Kidney tubule cell (primary cell): Measurements from ENCODE around the gene RIT2.
A peak's percentile ranks its signal among the peaks of the same experiment; 100 is the strongest.

ENCODE experiments used
- DNase-seq: peaks from one replicate; pipeline ENCODE4 v3.0.0-alpha.2; 2018; ENCODE audit warnings: low spot score

The RIT2 gene

GRCh38 chr18:43010611-43011010, 104.9 kb downstream of the RIT2 start:
- DNase-seq: no peak

GRCh38 chr18:43009674-43010073, 105.8 kb downstream of the RIT2 start:
- no peak for DNase-seq

GRCh38 chr18:43007365-43007764, 108.1 kb downstream of the RIT2 start:
- no peak for DNase-seq

GRCh38 chr18:43004421-43004820, 111.1 kb downstream of the RIT2 start:
- DNase-seq: no peak

- peak; percentile 18 for DNase-seq
Measured at GRCh38 chr18:43001821-43002220, 113.7 kb downstream of the RIT2 start.

- DNase-seq: no peak
Measured at GRCh38 chr18:42996824-42997223, 118.7 kb downstream of the RIT2 start.

GRCh38 chr18:42980426-42980825, 135.1 kb downstream of the RIT2 start:
- peak; percentile 60 for DNase-seq

GRCh38 chr18:42977982-42978637, 137.4 kb downstream of the RIT2 start:
- DNase-seq: no peak

GRCh38 chr18:42976869-42977590, 138.5 kb downstream of the RIT2 start:
- peak; percentile 9 for DNase-seq

- peak; percentile 31 for DNase-seq
Measured at GRCh38 chr18:42969366-42969765, 146.1 kb downstream of the RIT2 start.

GRCh38 chr18:42961298-42961697, 154.2 kb downstream of the RIT2 start:
- DNase-seq: no peak

- DNase-seq: no peak
Measured at GRCh38 chr18:42959528-42959927, 156.0 kb downstream of the RIT2 start.

- no peak for DNase-seq
Measured at GRCh38 chr18:42958353-42958752, 157.1 kb downstream of the RIT2 start.

GRCh38 chr18:42956287-42956686, 159.2 kb downstream of the RIT2 start:
- no peak for DNase-seq

- no peak for DNase-seq
Measured at GRCh38 chr18:42954887-42955286, 160.6 kb downstream of the RIT2 start.

- no peak for DNase-seq
Measured at GRCh38 chr18:42953306-42953705, 162.2 kb downstream of the RIT2 start.

- no peak for DNase-seq
Measured at GRCh38 chr18:42950732-42951131, 164.8 kb downstream of the RIT2 start.

GRCh38 chr18:42948831-42949230, 166.7 kb downstream of the RIT2 start:
- DNase-seq: no peak

GRCh38 chr18:42941860-42942259, 173.6 kb downstream of the RIT2 start:
- no peak for DNase-seq

- no peak for DNase-seq
Measured at GRCh38 chr18:42941021-42941420, 174.5 kb downstream of the RIT2 start.

- DNase-seq: no peak
Measured at GRCh38 chr18:42937436-42937835, 178.0 kb downstream of the RIT2 start.

GRCh38 chr18:42936289-42936688, 179.2 kb downstream of the RIT2 start:
- DNase-seq: no peak

GRCh38 chr18:42931491-42931890, 184.0 kb downstream of the RIT2 start:
- DNase-seq: peak; percentile 63

GRCh38 chr18:42929857-42930256, 185.6 kb downstream of the RIT2 start:
- DNase-seq: peak; percentile 26
